ENCODE measurements around the gene MYT1.

MYT1 gene

DNA sequence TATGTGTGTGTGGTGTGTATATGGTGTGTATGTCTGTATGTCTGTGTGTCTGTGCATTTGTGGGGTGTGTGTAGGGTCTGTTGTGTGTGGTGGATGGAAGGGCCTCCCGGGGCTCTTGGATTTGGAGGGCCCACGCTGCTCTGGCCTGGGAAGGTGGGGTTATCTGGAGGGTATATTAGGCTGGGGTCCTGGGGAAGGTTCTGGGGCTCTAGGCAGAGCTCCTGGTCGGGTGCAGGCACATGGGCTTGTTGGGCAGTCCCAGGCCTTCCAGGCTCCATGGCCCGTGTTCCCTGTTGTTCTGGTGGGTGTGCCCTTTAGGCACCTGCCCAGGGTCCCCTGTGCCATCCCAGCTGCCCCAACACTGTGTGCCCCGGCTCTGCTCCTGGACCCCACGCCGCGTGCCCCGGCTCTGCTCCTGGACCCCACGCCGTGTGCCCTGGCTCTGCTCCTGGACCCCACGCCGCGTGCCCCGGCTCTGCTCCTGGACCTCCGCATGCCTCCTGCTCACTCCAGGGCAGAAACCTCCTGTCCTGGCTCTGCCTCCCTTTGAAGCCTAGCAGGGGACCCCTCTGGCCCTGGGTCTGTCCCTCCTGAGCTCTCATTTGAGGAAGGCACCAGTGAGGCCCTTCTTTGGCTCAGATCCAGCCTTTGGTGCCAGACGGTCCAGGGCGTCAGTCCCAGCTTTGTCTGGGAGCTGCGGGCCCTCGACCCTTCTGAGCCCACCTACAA, 10.2 kb upstream of the MYT1 start:
- DNase-seq (ENCODE audit: low spot score) (no peak), FAIRE-seq (no peak)

DNA sequence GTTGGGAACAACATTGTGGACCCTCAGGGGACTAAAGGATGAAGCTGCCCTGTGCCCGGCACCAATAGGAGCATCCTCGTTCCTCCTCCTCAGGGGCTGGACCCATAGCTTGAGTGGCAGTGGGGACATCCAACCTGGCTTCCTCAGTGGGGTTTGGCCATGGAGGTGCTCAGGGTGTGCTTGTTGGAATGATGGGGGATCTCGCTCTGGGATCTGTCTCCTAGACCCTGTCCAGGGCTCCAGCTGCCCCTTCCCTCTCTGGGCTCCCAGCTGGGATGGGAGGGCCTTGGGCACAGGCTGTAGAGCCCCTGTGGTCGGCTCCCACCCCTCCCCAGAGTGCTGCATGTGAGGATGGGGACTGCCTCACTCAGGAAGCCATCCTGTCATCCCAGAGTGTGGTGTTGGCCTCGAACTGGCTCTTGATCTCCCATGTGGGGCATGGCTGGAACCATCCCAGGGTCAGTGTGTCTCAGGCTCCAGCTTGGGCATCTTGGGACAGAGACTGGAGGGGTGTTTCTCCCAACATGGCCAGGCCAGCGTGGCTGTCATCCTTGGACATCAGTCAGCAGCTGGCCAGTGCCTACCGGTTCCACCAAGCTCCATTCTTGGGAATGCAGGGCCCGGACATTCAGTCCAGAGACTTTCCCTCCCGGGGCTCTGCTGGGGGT, 9.5 kb upstream of the MYT1 start:
- FAIRE-seq (no peak), DNase-seq (ENCODE audit: low spot score) (no peak)

DNA sequence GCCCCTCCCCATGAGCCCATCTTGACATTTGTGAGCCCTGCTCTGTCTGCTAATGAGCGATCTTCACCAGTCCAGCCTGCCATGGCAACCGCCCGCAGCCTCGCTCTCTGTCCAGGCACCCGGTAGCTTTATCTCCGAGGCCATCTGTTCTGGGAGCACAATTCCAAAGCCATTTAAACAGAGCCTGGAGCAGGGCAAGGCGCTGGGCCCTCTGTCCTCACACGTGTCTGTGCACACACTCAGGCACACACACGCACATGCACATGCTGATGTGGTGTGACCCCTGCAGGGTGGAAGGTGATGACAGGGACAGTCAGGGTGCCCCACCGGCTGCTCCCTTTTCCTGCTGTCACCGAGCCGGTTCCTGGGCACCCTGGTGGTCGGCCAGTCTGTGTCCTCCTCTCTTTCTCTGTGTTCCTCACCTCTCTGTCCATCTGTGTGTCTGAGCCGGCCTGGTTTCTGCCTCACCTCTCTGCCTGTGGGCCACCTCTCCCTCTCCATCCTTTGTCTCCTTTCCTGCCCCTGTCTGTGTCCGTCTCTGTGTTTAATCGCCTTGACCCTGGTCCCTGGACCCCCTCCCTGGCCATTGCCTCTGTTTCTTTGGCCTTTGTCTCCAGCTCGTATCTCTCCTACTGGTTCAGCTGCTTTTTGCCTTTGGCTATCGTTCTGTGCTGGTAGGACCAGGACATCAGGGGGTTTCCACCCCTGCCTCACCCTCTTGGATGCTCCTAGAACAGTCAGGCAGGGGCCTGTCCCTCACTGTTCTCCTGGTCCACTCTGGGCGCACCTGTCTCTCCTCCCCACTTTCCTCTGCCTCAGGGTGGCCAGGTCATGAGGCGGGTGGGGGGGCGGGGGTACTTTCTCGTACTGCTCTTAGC, 8.8 kb upstream of the MYT1 start:
- no peak for DNase-seq (ENCODE audit: low spot score)
- FAIRE-seq = no peak

DNA sequence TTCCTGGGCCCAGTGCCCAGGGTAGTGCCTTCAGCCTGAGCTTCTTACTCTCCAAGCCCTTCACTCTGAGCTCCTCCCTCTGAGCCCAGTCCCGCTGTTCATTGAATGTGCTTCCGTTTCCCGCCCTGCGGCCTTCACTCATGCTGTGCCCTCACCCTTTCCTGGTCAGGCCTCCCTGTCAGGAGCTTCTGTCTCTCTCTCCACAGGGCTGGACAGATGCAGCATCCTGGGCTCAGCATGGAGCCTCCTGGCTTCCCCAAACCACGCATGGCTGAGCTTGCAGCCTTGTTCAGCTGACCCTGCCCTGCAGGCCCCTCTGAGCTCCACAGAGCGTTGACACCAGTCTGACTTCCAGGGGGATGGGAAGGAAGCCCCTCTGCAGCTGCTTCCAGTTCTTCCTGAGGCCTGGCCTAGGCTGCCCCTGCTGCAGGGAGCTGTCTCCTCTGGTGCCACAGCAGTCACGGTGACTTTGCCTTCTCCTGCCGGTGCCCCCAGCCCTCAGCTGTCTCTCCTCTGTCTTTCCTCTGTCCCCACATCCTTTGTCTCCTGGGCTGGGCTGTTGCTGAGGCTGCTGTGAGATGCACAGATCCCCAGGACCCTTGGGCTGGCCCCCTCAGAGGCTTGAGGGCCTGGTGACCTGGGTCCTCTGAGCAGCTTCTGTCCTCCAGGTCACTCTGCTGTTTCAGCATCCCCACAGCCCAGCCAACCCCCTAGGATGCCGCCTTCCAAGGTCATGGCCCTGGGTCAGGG, 7.9 kb upstream of the MYT1 start:
- DNase-seq (ENCODE audit: low spot score) (no peak), FAIRE-seq (no peak)

DNA sequence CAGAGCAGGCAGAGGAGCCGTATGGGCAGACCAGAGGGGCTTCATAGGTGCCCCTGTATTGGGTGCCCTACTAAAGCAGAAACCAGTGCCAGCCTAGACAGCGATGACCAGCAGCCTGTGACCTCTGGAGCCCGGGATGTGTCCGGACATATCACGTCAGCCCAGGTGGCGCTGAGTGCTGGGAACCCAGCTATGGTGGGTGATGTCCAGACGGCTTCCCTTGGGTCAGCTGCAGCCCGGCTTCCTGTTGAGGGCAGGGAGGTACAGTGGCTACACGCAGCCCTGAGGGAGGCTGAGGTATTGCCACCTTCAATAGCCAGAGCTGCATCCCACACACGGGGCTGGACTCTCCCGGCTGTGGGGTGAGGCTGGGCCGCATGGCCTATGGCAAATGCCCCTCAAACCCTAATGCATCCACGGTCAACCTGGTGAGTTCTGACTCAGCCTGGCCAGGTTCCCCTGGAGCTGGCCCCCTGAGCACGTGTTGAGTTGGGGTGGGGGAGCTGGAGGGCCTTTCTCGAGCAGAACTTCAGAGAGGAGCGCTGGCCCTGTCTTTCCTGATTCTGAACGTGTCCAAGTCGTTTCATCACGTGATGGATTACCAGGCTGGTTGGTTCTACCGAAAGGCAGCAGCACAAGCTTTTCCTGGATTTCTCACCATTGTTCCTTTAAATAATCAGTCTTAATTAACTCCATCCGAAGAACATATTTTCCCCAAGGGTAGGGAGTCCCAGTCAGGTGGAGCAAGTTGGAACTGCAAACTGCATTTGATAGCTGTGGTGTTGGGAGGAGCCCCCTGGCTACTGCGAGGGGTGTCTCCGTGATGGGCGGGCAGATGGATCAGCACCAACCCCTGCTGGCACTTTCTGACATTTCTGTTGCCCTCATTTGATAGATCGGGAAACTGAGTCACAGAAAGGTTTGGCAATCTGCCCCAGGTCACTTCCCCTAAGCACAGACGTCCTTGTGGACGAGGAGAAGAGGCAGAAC, 7.1 kb upstream of the MYT1 start:
- DNase-seq (ENCODE audit: low spot score) (no peak), FAIRE-seq (no peak)

DNA sequence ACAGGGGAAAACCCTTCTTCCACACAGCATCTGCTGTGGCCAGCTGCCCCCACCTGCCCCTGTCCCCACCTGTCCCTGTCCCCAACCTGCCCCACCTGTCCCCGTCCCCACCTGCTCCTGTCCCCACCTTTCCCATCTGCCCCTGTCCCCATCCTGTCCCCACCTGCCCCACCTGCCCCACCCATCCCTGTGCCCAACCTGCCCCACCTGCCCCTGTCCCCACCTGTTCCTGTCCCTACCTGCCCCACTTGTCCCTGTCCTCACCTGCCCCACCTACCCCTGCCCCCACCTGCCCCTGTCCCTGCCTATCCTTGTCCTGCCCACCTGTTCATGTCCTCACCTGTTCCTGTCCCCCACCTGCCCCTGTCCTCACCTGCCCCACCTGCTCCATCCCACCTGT, 6.4 kb upstream of the MYT1 start:
- FAIRE-seq (no peak), DNase-seq (ENCODE audit: low spot score) (no peak)

DNA sequence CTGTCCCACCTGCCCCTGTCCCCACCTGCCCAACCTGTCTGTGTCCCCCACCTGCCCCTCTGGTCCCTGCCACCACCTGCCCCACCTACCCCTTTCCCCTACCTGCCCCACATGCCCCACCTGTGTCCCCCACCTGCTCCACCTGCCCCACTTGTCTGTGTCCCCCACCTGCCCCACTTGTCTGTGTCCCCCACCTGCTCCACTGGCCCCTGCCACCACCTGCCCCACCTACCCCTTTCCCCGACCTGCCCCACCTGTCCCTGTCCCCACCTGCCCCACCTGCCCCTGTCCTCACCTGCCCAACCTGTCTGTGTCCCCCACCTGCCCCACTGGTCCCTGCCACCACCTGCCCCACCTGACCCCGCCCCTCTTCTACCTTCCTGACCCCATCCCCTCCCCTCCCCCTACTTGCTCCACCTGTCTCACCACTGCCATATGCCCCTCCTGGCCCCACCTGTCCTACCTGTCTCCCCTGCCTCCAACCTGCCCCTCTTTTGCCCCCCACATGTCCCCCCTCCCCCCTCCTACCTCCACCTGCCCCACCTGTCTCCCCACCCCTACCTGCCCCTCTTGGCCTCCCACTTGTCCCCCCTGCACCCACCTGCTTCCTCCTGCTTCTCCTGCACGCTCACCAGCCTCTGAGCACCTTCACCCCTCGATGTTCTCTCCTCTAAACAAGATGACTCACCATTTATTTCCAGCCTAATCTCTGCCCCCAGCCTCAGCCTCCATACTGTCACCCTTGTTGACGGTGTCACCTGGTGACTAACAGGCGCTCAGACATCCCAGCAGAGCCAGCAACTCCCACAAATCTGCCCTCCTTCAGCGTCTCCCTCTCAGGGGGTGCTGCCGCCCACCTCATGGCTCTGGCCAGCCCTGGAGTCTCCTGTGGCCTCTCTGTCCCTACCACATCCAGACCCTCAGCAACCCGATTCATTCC, 5.6 kb upstream of the MYT1 start:
- DNase-seq (ENCODE audit: low spot score) (no peak), FAIRE-seq (no peak)

DNA sequence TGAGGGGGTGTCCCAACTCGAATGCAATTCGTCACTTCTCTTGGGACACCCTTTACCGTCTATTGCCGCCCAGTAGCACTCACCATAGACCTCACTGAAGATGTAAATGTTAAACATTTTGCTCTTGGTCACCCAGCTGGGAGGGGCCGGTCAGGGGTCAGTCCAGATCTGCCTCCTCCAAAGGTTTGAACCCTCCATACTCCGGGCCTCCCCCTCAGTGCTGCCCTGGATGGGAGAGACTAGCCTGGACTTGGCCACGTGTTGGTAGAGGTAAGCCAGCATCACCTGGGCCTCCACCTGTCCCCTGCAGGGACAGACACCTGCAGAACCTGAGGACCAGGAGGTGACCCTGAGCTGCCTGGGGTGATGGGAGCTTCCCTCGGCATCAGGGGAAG, 5.0 kb upstream of the MYT1 start:
- FAIRE-seq (no peak), DNase-seq (ENCODE audit: low spot score) (no peak)

DNA sequence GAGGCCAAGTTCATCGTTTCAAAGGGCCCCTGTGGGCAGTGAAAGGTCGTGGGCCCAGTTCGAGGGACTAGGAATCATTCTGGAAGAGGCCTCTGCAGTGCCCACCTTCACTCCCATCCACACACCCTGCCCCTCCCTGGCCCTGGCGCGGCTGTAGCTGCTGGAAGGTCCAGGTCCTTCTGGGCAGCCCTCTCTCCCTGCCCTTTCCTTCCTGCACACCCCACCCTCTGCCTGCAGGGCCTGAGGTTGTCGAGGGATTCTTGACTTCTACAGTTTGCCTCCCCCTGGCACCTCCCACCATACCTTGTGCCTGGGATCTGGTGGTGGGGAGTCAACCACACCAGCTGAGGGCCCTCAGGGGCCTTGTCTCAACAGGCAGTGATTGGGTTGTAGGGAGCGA, 4.5 kb upstream of the MYT1 start:
- no peak for FAIRE-seq
- DNase-seq (ENCODE audit: low spot score) = no peak

DNA sequence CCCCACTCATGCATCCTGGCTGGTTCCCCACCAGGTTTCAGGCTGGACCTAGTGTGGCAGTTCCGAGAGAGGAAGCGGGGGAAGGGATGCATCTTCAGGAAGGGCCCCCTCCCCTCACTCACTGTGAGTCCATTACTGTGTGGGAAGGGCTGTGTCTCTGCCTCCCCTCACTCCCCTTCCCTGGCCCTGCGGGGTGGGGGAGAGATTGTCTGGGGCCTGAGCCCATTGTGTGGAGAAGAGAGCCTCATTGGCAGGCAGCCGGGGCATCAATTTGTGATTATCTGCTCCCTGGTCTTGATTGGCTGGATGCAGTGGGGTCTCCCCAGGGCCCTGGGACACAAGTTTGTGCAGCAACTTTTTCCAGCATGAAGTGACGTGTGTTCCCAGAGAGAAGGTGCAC, 4.1 kb upstream of the MYT1 start:
- FAIRE-seq = no peak

DNA sequence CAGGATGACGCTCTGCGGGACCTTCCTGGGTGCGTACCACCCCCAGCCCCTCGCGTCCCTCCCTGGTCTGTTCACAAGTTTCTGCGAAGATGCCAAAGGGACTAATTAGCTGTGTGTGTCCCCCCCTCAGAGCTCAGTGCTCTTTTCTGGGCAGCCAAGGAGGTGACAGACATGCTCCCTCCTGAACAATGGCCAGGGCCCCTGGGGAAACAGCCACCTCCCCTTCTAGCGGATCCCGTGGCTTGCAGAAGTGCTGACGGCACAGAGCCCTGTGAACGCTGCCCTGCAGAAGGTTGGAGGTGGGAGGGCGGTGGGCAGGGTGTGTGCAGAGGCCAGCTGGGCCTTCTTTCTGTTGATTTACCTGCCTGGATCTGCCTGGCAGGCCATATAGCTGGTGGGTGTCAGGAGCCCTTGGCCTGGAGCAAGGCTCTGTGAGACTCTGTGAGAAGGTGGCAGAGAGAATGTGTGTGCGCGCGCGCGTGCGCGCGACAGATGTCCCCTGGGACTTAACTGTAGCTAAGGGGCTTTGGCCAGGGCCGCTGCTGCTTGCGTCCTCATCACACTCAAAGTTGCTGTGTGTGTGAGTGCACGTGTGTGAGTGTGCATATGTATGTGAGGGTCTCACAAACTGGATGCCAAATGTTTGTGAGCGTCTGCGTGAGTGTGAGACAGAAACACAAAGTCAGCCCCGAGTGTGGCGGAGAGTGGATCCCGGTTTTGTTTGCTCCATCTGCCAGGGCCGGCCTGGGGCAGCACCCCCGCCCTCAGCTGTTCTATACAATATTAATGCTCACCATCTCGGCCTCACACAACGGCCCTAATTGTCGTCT, 3.5 kb upstream of the MYT1 start:
- no peak for DNase-seq (ENCODE audit: low spot score)
- no peak for FAIRE-seq

More for the DNA sequence above, 4.1 kb upstream of the MYT1 start:
- DNase-seq (ENCODE audit: low spot score) = no peak

DNA sequence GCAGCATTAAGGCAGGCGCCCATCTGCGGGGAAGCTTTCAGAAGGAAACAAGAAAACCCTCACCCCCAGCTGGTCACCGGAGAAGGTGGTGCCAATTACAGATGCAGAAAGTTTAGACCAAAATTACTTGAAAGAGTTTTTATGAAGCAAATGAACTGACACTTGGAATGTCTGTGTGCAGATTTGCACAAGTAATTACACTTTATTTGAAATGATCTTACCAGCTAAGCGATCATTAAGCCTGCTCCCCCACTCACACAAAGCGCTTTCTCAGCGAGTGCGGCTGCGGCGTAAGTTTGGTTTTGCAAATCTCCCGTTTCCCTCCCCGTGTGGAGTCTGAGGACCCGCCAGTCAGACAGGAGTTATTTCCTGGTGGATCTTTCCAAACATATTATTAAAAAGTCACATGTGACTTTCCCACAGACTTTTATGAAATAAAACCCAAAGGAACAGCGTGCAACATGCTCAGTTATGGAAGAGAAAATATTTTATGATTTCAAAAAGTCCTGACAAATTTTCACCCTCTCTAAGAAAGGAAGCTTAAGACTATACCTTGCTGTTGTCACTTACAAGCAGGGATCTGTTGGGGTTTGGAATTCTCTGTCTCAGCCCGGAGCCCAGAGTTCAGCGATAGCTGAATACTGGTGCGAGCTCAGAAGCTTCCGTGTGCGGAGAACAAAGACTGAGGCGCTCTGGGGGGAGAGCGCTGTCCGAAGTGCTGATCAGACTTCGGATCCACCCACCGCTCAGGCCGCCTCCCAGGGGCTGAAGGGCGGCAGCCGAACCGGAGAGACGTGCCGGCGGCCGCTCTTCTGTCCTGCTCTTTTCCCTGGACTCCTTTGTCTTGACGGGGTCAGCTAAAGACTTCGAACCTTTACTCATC, 2.7 kb upstream of the MYT1 start:
- DNase-seq (ENCODE audit: low spot score) (no peak), FAIRE-seq (no peak)

DNA sequence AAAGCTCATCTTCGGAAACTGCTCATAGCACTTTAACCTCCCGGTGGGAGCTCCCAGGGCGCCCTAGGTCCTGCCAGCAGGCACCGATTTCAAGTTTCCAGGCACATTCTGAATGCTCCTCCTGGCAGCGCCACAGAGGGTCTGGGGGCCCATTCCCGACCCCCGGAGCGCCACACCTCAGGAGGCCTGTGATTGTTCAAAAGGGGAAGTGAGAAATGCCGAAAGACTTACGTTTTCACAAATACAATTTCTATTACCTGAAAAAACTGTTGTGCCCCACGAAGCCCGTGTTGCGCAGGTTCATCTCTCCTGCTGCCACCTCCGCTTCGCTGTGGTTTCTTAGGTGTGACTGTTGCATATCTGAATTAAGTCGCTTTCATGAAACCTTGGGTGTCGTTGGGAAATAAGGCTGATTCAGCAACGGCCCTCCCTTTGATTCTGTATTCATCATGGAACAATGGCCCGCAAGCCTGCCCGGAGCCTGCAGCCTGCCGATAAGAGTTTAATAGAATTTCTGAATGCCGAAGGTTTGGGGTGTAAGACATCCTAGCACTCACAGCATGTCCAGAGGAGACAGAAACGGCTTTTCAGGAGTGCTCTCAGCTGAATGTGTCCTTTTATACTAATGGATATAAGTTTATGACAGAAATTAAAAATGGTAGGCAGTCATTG, 1.9 kb upstream of the MYT1 start:
- FAIRE-seq (no peak), DNase-seq (ENCODE audit: low spot score) (no peak)

DNA sequence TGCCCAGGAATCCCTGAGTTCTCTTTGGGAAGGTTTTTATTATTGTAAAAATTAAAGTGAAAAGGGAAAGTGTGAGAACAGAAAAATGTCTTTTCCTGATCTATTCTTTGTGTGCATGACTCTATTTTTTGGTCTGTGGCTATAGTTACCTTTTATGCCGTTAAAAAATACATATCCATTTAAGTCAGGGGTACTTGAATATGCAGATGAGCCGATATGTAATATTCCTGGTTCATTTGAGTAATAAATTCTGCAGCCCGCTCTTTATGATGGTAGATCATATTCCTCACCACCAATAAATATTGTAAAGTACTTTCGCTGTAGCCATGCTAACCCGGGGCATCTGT, 503 bp upstream of the MYT1 start:
- DNase-seq (ENCODE audit: low spot score) = no peak
- no peak for FAIRE-seq

DNA sequence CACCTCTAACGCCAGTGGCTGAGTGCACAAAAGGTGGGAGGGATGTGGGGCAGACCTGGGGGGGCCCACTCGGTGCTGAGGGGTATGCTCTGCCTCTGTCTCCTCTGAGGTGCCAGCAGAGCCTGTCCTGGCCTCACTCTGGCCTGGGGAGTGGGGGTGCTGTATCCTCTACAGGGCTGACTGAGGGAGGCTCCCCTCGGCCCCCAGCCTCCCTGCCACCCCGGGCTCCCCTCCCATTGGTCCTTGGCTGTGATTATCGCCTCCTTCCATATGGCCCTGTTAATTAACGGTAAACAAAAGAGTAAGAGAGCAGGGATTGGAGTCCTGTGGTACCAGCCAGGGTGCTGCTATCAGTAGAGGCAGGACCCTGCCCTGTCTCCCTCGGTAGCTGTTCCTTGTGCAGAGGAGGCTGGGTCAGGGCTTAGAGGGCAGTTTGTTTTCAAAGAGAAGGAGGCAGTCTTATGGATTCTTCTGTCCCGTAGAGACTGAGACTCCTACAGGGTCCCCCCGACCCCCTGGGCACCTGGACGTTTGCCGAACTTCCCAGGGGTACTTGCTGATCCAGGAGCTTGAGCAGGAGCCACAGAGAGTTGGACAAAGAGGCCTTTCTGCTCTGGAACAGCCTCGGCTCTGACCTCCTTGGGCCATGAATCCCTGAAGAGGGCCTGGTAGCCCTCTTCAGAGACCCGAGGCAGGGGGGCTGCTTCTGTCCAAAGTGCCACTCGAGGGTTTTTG, 1.8 kb downstream of the MYT1 start:
- no peak for FAIRE-seq
- no peak for DNase-seq (ENCODE audit: low spot score)
